ENCODE results near the gene NAA25.
"Not testable (repeated sequence)": the region's sequence is repeated elsewhere in the genome, so short reads cannot be mapped to it uniquely, and the experiment has no call there.

Gene NAA25

DNA sequence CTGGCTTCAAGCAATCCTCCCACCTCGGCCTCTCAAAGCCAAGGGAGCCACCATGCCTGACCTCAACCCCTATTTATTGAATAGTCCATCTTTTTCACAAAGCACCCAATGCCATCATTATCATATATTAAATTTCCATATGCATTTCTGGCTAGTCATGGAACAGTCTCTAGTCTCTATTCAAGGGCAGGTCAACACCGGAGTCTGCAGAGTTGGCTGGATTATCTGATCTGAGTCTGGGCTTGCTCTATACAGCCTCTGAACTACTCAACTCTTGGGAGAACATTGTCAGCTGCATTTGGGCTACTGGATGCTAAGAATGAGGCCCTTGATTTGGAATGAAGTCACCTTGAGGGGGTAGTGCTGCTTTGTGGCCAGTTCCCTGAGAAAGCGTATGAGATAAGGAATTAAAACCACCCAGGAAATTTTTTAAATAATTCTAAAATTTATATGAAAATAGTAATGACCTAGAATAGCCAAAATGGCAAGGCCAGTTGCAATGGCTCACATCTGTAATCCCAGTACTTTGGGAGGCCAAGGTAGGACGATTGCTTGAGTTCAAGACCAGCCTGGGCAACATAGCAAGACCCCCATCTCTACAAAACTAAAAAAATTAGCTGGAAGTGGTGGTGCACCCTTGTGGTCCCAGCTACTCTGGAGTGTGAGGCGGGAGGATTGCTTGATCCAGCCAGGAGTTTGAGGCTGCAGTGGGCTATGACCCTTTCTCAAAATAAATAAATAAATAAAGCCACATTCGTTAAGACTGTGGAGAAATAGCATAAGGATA lies 6.9 kb upstream of the NAA25 start (continued):
- TF ChIP-seq, protein P1, sequence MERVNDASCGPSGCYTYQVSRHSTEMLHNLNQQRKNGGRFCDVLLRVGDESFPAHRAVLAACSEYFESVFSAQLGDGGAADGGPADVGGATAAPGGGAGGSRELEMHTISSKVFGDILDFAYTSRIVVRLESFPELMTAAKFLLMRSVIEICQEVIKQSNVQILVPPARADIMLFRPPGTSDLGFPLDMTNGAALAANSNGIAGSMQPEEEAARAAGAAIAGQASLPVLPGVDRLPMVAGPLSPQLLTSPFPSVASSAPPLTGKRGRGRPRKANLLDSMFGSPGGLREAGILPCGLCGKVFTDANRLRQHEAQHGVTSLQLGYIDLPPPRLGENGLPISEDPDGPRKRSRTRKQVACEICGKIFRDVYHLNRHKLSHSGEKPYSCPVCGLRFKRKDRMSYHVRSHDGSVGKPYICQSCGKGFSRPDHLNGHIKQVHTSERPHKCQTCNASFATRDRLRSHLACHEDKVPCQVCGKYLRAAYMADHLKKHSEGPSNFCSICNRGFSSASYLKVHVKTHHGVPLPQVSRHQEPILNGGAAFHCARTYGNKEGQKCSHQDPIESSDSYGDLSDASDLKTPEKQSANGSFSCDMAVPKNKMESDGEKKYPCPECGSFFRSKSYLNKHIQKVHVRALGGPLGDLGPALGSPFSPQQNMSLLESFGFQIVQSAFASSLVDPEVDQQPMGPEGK (CRISPR knock-in tag; IDR thresholded peaks at IDR 0.05; ENCODE audit: borderline replicate concordance) = no peak

DNA sequence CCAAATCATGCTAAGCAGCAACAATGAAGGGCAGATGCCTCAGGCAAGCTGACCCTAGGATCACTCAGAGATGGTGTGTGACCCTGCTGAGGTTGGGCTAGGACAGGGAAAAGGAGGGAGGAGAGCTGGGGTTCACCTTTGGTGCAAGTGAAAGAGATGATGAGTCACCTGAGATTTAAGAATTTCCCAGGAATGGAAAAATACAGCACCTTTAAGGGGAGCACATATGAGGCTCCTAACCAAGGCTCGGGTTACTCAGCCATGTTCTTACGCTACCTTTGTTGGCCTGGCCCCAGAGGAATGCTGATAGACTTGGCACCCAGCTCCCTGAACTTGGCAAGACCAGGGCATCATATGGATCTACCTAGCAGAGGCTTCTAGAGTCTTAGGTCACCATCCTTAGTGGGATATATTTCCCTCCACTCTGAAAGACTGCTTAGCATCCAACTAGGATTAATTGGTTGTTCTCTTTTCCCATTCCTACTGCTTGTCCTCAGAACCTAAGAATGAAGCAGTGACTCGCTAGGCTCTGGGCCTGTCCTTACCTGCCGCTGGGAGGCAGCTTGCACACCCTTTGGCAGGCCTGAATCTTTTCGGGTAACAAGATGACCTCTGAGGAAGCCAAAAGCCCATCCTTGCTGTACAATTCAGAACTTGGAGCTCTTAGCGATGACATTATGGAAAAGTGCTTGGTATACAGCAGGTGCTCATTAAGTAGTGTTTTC lies 4.0 kb upstream of the NAA25 start:
- no peak for ATAC-seq
- TF ChIP-seq, protein P2, sequence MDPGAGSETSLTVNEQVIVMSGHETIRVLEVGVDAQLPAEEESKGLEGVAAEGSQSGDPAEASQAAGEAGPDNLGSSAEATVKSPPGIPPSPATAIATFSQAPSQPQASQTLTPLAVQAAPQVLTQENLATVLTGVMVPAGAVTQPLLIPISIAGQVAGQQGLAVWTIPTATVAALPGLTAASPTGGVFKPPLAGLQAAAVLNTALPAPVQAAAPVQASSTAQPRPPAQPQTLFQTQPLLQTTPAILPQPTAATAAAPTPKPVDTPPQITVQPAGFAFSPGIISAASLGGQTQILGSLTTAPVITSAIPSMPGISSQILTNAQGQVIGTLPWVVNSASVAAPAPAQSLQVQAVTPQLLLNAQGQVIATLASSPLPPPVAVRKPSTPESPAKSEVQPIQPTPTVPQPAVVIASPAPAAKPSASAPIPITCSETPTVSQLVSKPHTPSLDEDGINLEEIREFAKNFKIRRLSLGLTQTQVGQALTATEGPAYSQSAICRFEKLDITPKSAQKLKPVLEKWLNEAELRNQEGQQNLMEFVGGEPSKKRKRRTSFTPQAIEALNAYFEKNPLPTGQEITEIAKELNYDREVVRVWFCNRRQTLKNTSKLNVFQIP (CRISPR knock-in tag; IDR thresholded peaks at IDR 0.05; ENCODE audit: borderline replicate concordance, low read depth) = no peak
- TF ChIP-seq SNAI2 (CRISPR knock-in tag; IDR thresholded peaks at IDR 0.05) (no peak), OSR1 (CRISPR knock-in tag; IDR thresholded peaks at IDR 0.05) (no peak), GLIS3 (CRISPR knock-in tag; IDR thresholded peaks at IDR 0.05) (no peak), ZFP30 (CRISPR knock-in tag; IDR thresholded peaks at IDR 0.05) (no peak), TOX (CRISPR knock-in tag; IDR thresholded peaks at IDR 0.05; ENCODE audit: borderline replicate concordance) (no peak), PPARA (CRISPR knock-in tag; IDR thresholded peaks at IDR 0.05; ENCODE audit: borderline replicate concordance) (no peak), ZFP3 (CRISPR knock-in tag; IDR thresholded peaks at IDR 0.05) (no peak), ARNTL (CRISPR knock-in tag; IDR thresholded peaks at IDR 0.05; ENCODE audit: borderline replicate concordance, low read depth) (no peak), TCF4 (CRISPR knock-in tag; IDR thresholded peaks at IDR 0.05; ENCODE audit: borderline replicate concordance) (no peak), ZNF565 (CRISPR knock-in tag; conservative IDR thresholded peaks at IDR 0.05; ENCODE audit: low read depth) (no peak), CSDC2 (CRISPR knock-in tag; IDR thresholded peaks at IDR 0.05) (no peak), ESRRG (CRISPR knock-in tag; IDR thresholded peaks at IDR 0.05) (no peak), ZNF8 (CRISPR knock-in tag; IDR thresholded peaks at IDR 0.05) (no peak), RARB (CRISPR knock-in tag; IDR thresholded peaks at IDR 0.05) (no peak), ZC3H10 (CRISPR knock-in tag; IDR thresholded peaks at IDR 0.05) (no peak), ZNF70 (CRISPR knock-in tag; IDR thresholded peaks at IDR 0.05) (no peak)
- TF ChIP-seq, protein P3, sequence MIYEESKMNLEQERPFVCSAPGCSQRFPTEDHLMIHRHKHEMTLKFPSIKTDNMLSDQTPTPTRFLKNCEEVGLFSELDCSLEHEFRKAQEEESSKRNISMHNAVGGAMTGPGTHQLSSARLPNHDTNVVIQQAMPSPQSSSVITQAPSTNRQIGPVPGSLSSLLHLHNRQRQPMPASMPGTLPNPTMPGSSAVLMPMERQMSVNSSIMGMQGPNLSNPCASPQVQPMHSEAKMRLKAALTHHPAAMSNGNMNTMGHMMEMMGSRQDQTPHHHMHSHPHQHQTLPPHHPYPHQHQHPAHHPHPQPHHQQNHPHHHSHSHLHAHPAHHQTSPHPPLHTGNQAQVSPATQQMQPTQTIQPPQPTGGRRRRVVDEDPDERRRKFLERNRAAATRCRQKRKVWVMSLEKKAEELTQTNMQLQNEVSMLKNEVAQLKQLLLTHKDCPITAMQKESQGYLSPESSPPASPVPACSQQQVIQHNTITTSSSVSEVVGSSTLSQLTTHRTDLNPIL (CRISPR knock-in tag; IDR thresholded peaks at IDR 0.05; ENCODE audit: low read depth) = no peak
- TF ChIP-seq, protein P4, sequence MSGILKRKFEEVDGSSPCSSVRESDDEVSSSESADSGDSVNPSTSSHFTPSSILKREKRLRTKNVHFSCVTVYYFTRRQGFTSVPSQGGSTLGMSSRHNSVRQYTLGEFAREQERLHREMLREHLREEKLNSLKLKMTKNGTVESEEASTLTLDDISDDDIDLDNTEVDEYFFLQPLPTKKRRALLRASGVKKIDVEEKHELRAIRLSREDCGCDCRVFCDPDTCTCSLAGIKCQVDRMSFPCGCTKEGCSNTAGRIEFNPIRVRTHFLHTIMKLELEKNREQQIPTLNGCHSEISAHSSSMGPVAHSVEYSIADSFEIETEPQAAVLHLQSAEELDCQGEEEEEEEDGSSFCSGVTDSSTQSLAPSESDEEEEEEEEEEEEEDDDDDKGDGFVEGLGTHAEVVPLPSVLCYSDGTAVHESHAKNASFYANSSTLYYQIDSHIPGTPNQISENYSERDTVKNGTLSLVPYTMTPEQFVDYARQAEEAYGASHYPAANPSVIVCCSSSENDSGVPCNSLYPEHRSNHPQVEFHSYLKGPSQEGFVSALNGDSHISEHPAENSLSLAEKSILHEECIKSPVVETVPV (CRISPR knock-in tag; IDR thresholded peaks at IDR 0.05) = no peak

DNA sequence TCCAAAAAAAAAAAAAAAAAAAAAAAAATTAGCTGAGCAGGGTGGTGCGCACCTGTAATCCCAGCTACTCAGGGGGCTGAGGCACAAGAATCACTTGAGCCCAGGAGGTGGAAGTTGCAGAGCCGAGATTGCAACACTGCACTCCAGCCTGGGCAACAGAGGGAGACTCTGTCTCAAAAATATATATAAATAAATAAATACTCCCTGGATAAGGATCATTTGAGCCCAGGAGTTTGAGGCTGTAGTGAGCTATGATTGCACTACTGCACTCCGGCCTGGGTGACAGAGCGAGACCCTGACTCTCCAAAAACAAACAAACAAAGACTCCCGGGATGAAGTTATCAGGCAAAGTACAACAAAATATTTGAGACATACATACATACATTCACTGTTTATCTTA lies 3.3 kb upstream of the NAA25 start:
- TF ChIP-seq ISL1 (CRISPR knock-in tag; IDR thresholded peaks at IDR 0.05) (no peak), ESRRG (CRISPR knock-in tag; IDR thresholded peaks at IDR 0.05) (no peak), OSR1 (CRISPR knock-in tag; IDR thresholded peaks at IDR 0.05) (no peak), ZNF70 (CRISPR knock-in tag; IDR thresholded peaks at IDR 0.05) (no peak), ARNTL (CRISPR knock-in tag; IDR thresholded peaks at IDR 0.05; ENCODE audit: borderline replicate concordance, low read depth) (no peak), ZNF8 (CRISPR knock-in tag; IDR thresholded peaks at IDR 0.05) (no peak), PPARA (CRISPR knock-in tag; IDR thresholded peaks at IDR 0.05; ENCODE audit: borderline replicate concordance) (no peak), ZNF565 (CRISPR knock-in tag; conservative IDR thresholded peaks at IDR 0.05; ENCODE audit: low read depth) (no peak), BACH2 (CRISPR knock-in tag; IDR thresholded peaks at IDR 0.05; ENCODE audit: borderline replicate concordance) (no peak), ZFP3 (CRISPR knock-in tag; IDR thresholded peaks at IDR 0.05) (no peak), RARB (CRISPR knock-in tag; IDR thresholded peaks at IDR 0.05) (no peak)
- TF ChIP-seq, protein P1 (CRISPR knock-in tag; IDR thresholded peaks at IDR 0.05; ENCODE audit: borderline replicate concordance) = no peak
- TF ChIP-seq, protein P4 (CRISPR knock-in tag; IDR thresholded peaks at IDR 0.05) = no peak
- no peak for ATAC-seq

DNA sequence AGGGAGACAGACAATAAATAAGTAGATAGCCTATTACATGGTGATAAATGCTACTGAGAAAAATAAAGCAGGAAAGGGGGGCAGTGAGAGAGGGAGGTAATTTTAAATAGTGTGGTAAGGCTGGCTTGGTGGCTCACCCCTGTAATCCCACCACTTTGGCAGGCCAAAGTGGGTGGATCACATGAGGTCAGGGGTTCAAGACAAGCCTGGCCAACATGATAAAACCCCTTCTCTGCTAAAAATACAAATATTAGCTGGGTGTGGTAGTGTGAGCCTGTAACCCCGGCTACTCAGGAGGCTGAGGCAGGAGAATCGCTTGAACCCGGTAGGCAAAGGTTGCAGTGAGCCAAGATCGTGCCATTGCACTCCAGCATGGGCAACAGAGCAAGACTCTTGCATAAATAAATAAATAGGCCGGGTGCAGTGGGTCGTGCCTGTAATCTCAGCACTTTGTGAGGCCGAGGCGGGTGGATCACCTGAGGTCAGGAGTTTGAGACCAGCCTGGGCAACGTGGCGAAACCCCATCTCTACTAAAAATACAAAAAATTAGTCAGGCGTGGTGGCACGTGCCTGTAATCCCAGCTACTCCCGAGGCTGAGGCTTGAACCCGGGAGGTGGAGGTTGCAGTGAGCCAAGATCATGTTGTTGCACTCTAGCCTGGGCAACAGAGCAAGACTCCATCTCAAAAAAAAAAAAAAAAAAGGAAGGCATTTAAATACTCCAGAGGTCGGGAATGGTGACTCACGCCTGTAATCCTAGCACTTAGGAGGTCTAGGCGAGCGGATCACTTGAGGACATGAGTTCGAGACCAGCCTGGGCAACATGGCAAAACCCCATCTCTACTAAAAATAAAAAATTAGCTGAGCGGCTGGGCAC lies 2.4 kb upstream of the NAA25 start:
- ATAC-seq = not testable (repeated sequence)
